Neutrophil (primary cell): ENCODE data around the gene KRTAP9-3.
"Not testable (repeated sequence)": the region's sequence is repeated elsewhere in the genome, so short reads cannot be mapped to it uniquely, and the experiment has no call there.

ENCODE experiments used
- H3K27ac ChIP-seq: fragments of 200-600 bp; sonication (generic); 2 replicates; pipeline ENCODE4 v1.5.1; 2016; ENCODE audit warnings: mild to moderate bottlenecking, moderate library complexity
- H3K27me3 ChIP-seq: fragments of 200-600 bp; sonication (generic); 2 replicates; pipeline ENCODE4 v1.6.0; 2016; ENCODE audit warnings: mild to moderate bottlenecking
- H3K36me3 ChIP-seq: fragments of 200-600 bp; sonication (generic); 2 replicates; pipeline ENCODE4 v1.5.1; 2017
- H3K4me1 ChIP-seq, 2 experiments: fragments of 200-600 bp in 1 of 2; sonication (generic) in 1 of 2; 1 replicate in 1 of 2; 2 replicates in 1 of 2; pipeline versions ENCODE4 v1.5.1 to v1.6.1; 2013 to 2016; ENCODE audit warnings: low read depth in 1 of 2, low read length in 1 of 2, mild to moderate bottlenecking in 1 of 2, moderate library complexity in 1 of 2; ENCODE audit not compliant: control insufficient read depth in 1 of 2, insufficient read depth in 1 of 2
- H3K4me3 ChIP-seq, 2 experiments: fragments of 200-600 bp in 1 of 2; sonication (generic) in 1 of 2; 1 replicate in 1 of 2; 2 replicates in 1 of 2; pipeline ENCODE4 v1.5.1; 2013 to 2016; ENCODE audit warnings: low read depth in 1 of 2, low read length in 1 of 2, mild to moderate bottlenecking in 1 of 2, moderate library complexity in 1 of 2
- H3K9me3 ChIP-seq: fragments of 200-600 bp; sonication (generic); 2 replicates; pipeline ENCODE4 v1.5.1; 2016
- TF ChIP-seq, protein P1 (sequence below): fragments of 200-600 bp; sonication (generic); IDR thresholded peaks from 2 replicates; pipeline ENCODE4 v1.5.1; 2016; ENCODE audit warnings: antibody characterized with exemption

Gene KRTAP9-3

GRCh38 chr17:41232399-41233105 is at the start of gene KRTAP9-3:
TSS of gene KRTAP9-3 (plus strand) at chr17:41232449. CDS start at chr17:41232502, 53 bp downstream.
- H3K9me3 ChIP-seq: not testable (repeated sequence)

DNA sequence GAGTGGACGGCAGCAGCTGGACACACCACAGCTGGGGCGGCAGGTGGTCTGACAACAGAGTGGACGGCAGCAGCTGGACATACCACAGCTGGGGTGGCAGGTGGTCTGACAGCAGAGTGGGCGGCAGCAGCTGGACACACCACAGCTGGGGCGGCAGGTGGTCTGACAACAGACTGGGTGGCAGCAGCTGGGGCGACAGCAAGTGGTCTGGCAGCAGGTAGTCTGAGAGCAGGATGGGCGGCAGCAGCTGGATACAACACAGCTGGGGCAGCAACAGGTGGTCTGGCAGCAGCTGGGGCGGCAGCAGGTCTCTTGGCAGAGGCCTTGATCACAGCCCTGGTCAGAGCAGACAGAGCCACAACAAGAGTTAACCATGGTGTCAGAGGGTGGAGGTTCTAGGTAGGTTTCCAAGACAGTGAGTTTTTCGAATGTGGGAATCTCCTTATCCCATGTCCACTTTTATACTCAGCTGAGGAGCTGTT is 47.7 kb upstream of the KRTAP9-3 start, which contains the start of gene KRTAP4-1:
Gene KRTAP4-1 (minus strand): TSS at position 432 of the 482 bp plus-strand sequence. CDS start 57 bp downstream, at position 375.
- H3K4me3 ChIP-seq: no peak within 1 kb of the TSS
- no peaks in the 10 kb centered on the region for H3K4me1 ChIP-seq
- no peaks in the 10 kb centered on the region for H3K9me3 ChIP-seq
- peaks cover 38% of the 10 kb centered on the region for H3K27me3 ChIP-seq
- no peaks in the 10 kb centered on the region for H3K36me3 ChIP-seq
- no peak within 1 kb of the TSS for H3K27ac ChIP-seq
- TF ChIP-seq, protein P1, sequence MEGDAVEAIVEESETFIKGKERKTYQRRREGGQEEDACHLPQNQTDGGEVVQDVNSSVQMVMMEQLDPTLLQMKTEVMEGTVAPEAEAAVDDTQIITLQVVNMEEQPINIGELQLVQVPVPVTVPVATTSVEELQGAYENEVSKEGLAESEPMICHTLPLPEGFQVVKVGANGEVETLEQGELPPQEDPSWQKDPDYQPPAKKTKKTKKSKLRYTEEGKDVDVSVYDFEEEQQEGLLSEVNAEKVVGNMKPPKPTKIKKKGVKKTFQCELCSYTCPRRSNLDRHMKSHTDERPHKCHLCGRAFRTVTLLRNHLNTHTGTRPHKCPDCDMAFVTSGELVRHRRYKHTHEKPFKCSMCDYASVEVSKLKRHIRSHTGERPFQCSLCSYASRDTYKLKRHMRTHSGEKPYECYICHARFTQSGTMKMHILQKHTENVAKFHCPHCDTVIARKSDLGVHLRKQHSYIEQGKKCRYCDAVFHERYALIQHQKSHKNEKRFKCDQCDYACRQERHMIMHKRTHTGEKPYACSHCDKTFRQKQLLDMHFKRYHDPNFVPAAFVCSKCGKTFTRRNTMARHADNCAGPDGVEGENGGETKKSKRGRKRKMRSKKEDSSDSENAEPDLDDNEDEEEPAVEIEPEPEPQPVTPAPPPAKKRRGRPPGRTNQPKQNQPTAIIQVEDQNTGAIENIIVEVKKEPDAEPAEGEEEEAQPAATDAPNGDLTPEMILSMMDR: no peak

More at GRCh38 chr17:41232399-41233105, at the start of gene KRTAP9-3:
- not testable (repeated sequence) for H3K36me3 ChIP-seq, H3K4me3 ChIP-seq, H3K4me1 ChIP-seq, H3K27ac ChIP-seq
- H3K27me3 ChIP-seq: peaks cover 54% of the 10 kb centered on the region

GRCh38 chr17:41185001-41185400 is 47.2 kb upstream of the KRTAP9-3 start:
- H3K27ac ChIP-seq: no peak overlapping the region
- TF ChIP-seq, protein P1: no peak
- no peak overlapping the region for H3K4me3 ChIP-seq
- no peaks in the 10 kb centered on the region for H3K9me3 ChIP-seq
- no peaks in the 10 kb centered on the region for H3K4me1 ChIP-seq
- peaks cover 42% of the 10 kb centered on the region for H3K27me3 ChIP-seq
- H3K36me3 ChIP-seq: no peaks in the 10 kb centered on the region

DNA sequence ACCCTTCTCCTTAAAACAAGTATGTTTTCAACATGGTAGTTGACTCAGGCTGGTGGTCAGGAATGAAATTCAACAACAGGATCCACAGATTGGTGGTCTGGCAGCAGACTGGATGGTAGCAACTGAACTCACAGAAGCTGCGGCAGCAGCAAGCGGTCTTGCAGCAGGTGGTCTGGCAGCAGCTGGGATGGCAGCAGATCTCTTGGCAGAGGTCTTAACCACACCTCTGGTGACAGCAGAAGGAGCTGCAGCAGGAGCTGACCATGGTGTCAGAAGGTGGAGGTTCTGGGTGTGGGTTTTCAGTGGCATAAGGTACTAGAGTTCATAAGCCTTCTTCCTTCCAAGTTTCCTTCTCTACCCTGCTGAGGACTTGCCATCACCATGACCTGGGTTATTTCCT is 45.4 kb upstream of the KRTAP9-3 start:
- Histone ChIP-seq H3K4me1 (no peaks in the 10 kb centered on the region), H3K27me3 (peaks cover 50% of the 10 kb centered on the region), H3K27ac (no peak overlapping the region), H3K36me3 (no peaks in the 10 kb centered on the region), H3K4me3 (no peak overlapping the region), H3K9me3 (no peaks in the 10 kb centered on the region)
- TF ChIP-seq, protein P1: no peak

DNA sequence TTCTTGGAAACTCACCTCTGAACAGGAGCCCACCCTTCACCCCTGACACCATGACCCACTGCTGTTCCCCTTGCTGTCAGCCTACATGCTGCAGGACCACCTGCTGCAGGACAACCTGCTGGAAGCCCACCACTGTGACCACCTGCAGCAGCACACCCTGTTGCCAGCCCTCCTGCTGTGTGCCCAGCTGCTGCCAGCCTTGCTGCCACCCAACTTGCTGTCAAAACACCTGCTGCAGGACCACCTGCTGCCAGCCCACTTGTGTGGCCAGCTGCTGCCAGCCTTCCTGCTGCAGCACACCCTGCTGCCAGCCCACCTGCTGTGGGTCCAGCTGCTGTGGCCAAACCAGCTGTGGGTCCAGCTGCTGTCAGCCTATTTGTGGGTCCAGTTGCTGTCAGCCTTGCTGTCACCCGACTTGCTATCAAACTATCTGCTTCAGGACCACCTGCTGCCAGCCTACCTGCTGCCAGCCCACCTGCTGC is 42.4 kb upstream of the KRTAP9-3 start, which contains the start of gene KRTAP9-1:
Gene KRTAP9-1 (plus strand): TSS at position 51 of the 482 bp plus-strand sequence. CDS start 0 bp downstream, at position 51.
- H3K36me3 ChIP-seq, H3K27ac ChIP-seq, H3K4me1 ChIP-seq, H3K4me3 ChIP-seq, H3K9me3 ChIP-seq: not testable (repeated sequence)
- H3K27me3 ChIP-seq: peaks cover 44% of the 10 kb centered on the region

GRCh38 chr17:41190328-41190727 is 41.9 kb upstream of the KRTAP9-3 start:
- Histone ChIP-seq H3K36me3 (no peaks in the 10 kb centered on the region), H3K4me3 (no peak overlapping the region), H3K27ac (no peak overlapping the region), H3K9me3 (no peaks in the 10 kb centered on the region), H3K27me3 (peaks cover 42% of the 10 kb centered on the region), H3K4me1 (no peaks in the 10 kb centered on the region)
- TF ChIP-seq, protein P1: no peak
